ENCODE results near the gene NPAS1. TPM values are rescaled to one million over a fixed set of nuclear protein-coding genes. Genes with fewer than 3 reads are reported as not detected.

NPAS1 gene
- polyA plus RNA-seq, 1 experiment = 4.6 TPM

- H3K4me3 ChIP-seq (ENCODE audit: low read depth, low read length) = no peak overlapping the region
These were observed 43.5 kb upstream of the NPAS1 start for GRCh38 chr19:46975925-46976782.

DNA sequence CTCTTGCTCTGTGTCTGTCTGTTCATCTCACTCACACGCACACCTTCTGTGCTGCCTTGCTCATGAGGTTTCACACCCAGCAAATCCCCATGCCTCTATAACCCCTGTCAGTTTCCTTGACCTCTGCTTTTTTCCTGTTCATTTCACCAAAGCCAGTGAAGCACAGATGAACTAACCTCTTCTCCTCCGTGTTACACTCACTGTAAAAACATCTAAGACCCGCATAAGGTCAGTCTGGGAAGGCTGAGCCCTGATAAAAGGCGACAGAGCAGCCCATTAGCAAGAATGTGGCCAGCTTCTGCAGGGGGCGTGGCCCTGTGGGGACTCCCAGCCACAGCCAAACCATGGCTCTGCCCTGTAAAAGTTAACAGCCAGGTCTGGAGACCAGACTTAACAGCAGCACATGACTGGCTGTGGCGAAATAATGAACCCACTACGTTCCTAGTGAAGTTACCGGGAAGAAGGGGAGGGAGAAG, 42.8 kb upstream of the NPAS1 start:
- ChIA-PET CTCF (interaction anchor here (0.6 to 1.5 kb wide), 10 partner anchors 10 to 219 kb away, joined by 3 to 8 read pairs (median 3); no protein-coding TSS in a partner anchor), POLR2A (no interaction called here)
- no peaks in the 10 kb centered on the region for H3K27me3 ChIP-seq (ENCODE audit: control insufficient read depth, insufficient read depth, low read length)
- TF ChIP-seq, protein P1, sequence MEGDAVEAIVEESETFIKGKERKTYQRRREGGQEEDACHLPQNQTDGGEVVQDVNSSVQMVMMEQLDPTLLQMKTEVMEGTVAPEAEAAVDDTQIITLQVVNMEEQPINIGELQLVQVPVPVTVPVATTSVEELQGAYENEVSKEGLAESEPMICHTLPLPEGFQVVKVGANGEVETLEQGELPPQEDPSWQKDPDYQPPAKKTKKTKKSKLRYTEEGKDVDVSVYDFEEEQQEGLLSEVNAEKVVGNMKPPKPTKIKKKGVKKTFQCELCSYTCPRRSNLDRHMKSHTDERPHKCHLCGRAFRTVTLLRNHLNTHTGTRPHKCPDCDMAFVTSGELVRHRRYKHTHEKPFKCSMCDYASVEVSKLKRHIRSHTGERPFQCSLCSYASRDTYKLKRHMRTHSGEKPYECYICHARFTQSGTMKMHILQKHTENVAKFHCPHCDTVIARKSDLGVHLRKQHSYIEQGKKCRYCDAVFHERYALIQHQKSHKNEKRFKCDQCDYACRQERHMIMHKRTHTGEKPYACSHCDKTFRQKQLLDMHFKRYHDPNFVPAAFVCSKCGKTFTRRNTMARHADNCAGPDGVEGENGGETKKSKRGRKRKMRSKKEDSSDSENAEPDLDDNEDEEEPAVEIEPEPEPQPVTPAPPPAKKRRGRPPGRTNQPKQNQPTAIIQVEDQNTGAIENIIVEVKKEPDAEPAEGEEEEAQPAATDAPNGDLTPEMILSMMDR (IDR thresholded peaks at IDR 0.05; ENCODE audit: insufficient read depth, low read depth, low read length) = no peak
- DNase-seq (ENCODE audit: low read depth) = peak; percentile 66
- no peak overlapping the region for H3K4me3 ChIP-seq (ENCODE audit: low read depth, low read length)
- no peaks in the 10 kb centered on the region for H3K36me3 ChIP-seq (ENCODE audit: control insufficient read depth, insufficient read depth, low read length)

More at GRCh38 chr19:46975925-46976782, 43.5 kb upstream of the NPAS1 start:
- DNase-seq (ENCODE audit: low read depth) = peak; percentile 94
- CTCF ChIA-PET = interaction anchor here (0.7 to 2.3 kb wide), 12 partner anchors 10 to 218 kb away, joined by 3 to 8 read pairs (median 4); no protein-coding TSS in a partner anchor
- Histone ChIP-seq H3K27me3 (ENCODE audit: control insufficient read depth, insufficient read depth, low read length) (no peaks in the 10 kb centered on the region), H3K36me3 (ENCODE audit: control insufficient read depth, insufficient read depth, low read length) (no peaks in the 10 kb centered on the region)
- TF ChIP-seq, protein P1 (IDR thresholded peaks at IDR 0.05; ENCODE audit: insufficient read depth, low read depth, low read length) = no peak
- POLR2A ChIA-PET = no interaction called here

DNA sequence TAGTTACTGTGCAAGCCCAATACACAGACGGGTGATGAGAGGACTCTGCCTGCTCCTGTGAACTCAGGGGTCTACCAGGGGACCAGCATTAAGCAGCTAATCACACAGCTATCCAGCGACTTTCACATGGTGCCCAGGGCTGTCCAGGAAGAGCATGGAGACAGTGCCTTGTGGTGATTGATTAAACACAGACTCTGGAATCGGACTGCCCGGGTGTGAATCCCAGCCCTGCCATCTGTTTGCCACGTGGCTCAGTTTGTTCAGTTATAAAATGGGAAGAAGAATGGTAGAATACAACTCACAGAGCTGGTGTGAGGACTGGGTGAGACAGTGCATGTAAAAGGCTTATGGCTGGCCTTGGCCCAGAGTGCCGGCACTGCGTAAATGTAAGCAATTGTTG, 42.1 kb upstream of the NPAS1 start:
- no peaks in the 10 kb centered on the region for H3K27me3 ChIP-seq (ENCODE audit: control insufficient read depth, insufficient read depth, low read length)
- no peaks in the 10 kb centered on the region for H3K36me3 ChIP-seq (ENCODE audit: control insufficient read depth, insufficient read depth, low read length)
- H3K4me3 ChIP-seq (ENCODE audit: low read depth, low read length) = no peak overlapping the region
- TF ChIP-seq, protein P1 (IDR thresholded peaks at IDR 0.05; ENCODE audit: insufficient read depth, low read depth, low read length) = no peak
- ChIA-PET CTCF (interaction anchor here (0.6 to 1.5 kb wide), 5 partner anchors 14 to 220 kb away, joined by 3 to 8 read pairs (median 3); no protein-coding TSS in a partner anchor), POLR2A (no interaction called here)
- no peak for DNase-seq (ENCODE audit: low read depth)

GRCh38 chr19:46978171-46978869, 41.3 kb upstream of the NPAS1 start:
- ChIA-PET POLR2A (no interaction called here), CTCF (interaction anchor here (0.6 to 1.5 kb wide), 3 partner anchors 13 to 873 kb away, joined by 3 to 8 read pairs (median 3); no protein-coding TSS in a partner anchor)
- H3K4me3 ChIP-seq (ENCODE audit: low read depth, low read length) = no peak overlapping the region
- TF ChIP-seq, protein P1 (IDR thresholded peaks at IDR 0.05; ENCODE audit: insufficient read depth, low read depth, low read length) = no peak
- no peaks in the 10 kb centered on the region for H3K27me3 ChIP-seq (ENCODE audit: control insufficient read depth, insufficient read depth, low read length)
- no peak for DNase-seq (ENCODE audit: low read depth)
- H3K36me3 ChIP-seq (ENCODE audit: control insufficient read depth, insufficient read depth, low read length) = no peaks in the 10 kb centered on the region
